Amygdala (tissue), 56 donors: ENCODE data around the gene PHACTR3.

Experiments
- DNase-seq, 56 donors: peaks; one replicate each; lab custom pipeline; 2025; lab: John Stamatoyannopoulos, UW

PHACTR3 gene

DNA sequence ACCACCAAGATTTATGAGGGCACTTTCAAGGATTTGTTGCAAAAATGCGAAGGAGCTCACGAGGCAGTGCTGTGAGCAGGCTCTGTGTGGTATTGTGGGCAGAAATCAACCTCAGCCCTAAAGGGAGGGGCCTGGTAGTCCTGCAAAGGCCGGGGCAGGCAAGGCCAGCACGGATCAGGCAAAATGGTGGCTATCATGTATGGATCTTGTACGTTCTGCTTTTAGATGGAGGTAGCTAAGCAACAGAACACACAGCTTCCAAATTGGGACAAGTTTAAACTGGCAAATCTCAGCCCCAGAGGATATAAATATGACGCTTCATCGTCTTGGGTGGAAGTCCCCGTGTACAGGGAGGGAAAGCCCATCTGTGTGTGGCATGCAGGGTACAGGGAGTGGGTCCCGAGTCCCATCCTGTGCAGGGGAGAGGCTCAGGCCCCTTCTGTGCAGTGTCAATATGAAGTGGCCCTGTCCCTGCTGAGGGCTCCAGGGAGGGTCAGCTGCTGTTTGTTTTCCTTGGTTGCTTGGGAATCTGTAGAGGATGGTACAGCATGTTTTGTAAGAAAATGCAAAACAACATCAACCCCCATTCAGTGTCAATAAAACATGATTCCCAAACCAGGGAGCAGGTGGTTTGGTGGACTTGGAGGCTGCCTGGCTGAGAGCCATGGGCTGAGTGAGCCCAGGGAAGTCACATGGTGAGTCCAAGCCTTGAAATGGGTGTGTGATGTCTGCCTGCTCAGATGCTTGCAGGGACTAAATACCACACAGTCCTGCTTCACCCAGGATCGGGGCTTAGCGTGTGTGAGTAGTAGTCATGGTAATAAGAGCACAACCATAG is 216.1 kb downstream of the PHACTR3 start:
- peak in 39 of 56 donors; percentile 19 to 84 (median 51) for DNase-seq

DNA sequence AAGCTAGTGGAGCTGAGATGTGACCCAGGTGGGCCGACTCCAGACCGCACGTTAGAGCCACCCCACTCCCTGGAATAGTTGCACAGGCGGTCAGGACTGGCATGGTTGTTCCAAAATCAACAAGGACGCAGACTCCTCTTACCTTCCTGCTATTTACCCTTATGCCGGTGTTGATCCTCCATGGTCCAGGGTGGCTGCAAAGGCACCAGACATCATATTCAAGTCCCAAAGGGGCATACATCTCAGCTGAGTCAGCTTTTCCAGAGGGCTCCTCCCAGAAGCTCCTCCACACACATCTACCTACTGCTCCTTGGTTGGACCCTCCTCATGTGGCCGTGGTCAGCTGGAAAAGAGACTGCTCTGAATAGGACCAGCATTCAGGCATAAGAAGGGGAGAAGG is 216.9 kb downstream of the PHACTR3 start:
- DNase-seq, result no peak

DNA sequence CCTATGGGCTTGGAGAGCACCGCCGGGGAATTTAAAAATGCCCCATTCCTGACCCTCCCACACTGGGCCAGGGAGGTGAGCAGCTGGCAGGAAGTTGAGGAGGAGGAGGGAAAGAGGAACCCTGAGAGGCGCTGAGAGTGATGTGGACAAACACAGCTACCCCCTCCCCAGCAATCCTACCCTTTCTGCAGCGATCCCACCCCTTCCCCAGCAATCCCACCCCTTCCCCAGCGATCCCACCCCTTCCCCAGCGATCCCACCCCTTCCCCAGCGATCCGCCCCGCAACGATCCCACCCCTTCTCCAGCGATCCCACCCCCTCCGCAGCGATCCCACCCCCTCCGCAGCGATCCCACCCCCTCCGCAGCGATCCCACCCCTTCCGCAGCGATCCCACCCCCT is 217.4 kb downstream of the PHACTR3 start:
- DNase-seq, result no peak

DNA sequence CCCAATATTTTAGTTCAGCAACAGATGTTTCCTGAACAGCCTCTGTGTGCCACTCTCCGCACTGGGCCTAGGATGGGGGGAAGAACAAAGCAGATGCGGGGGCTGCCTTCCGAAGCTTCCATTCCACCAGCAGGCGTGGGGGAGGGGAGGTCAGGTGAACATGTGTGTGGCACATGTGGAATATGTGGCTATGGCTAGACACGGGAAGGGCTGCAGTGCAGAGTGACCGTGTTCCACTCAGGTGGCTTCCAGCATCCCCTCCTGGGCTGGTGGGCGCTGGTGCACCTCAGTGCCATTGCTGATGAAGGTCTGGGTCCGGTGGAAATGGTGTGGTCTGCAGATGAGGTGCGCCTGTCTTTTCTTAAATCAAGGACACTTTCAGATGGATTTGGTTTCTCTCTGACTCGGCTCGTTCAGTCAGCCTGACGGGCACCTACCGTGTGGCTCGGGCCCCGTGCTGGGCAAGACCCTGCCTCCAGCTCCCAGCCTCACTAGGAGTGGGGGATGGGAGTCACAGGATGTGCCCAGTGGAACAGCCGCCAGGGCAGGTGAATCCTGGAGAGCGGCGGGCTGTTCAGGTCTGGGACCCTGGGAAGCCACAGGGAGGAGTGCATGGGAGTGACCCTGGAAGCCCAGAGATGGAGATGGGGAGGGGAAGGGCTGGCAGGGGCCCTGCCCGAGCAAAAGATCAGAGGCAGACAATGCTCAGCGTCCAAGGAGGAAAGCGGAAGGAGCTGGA is 218.1 kb downstream of the PHACTR3 start:
- DNase-seq, result no peak

DNA sequence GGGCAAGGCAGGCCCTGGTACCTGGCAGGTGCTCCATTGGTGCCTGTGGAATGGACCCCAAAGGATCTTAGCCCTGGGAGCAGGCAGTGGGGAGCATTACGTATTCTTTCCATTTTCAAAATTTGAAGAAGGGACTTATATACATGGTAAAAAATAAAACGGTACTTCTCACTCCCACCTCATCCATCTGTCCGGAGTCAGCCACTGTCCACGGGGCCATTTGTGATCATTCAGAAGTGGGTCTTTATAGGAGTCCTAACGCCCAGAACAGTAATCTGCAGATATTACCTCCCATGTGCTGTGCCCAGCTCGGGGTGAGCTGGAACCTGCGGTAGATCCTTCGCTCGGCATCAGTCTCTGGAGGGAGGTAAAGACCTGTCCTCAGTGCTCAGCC is 218.7 kb downstream of the PHACTR3 start:
- no peak for DNase-seq

DNA sequence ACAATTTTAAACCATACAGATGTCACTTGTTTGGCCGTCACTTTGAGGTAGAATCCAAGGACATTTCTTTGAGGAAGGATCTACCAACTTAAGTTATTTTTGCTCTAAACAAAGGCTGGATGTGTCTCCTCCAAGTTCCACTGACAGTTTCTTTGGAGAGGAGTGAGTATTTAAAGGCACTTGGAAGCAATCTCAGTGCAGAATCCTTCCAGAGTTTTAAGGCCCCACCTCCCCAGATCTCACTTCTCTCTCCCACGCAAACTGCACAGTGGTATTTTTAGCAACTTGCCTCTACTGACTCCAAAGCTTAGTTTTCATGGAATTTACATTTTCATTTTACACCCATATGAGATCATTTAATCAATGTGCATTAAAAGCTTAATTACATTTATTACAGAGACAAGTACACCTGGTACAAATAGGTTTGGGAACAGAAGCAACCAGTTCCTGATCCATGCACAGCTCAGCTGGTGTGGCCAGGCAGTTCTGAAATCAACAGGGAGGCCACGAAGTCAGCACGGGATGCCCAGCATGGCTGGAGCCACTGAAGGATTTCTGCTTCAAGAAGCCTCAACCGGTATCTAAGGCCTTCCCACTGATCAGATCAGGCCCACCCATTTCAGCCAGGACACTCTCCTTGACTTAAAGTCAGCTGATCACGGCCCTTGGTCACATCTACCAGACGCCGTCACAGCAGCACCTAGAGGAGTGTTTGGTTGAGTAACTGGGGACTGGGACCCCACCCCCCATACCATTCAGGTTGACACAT is 219.3 kb downstream of the PHACTR3 start:
- DNase-seq, result peak in 1 of 56 donors; percentile 31

DNA sequence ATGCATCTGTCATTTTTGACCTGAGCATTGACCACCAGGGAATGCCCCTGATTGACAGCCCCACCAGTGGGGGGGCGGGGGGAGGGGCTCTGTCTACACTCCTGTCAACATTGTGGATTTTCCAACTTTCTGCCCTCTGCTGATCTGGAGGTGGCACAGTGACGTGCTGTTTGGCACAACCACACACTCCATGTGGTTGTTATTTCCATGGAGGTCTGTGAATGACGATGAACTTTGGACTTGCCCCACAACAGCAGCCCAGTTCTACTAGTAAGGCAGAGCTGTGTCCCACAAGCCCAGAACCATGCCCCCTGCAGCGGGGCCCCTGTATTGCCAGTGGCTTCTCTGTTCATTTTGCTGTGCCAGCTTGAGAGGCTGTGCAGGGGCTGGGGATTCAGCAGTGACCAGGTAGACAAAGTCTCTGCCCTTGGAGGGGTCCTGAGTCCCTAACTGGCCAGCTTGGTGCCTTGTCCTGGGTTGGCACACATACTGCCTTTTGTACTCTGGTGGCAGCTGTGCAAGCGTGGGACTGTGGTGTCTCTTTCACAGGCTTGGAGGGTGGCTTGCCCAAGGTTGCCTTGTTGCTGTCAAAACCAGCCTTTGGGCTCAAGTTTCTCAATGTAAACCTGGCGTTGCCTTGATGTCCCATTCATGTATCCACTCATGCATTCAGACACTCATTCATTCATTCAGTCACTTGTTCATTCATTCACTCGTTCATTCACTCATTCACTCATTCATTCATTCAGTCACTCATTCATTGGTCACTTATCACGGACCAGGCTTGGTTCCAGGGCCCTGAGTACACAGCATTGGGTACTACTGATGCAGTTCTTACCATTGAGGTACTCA is 220.6 kb downstream of the PHACTR3 start:
- no peak for DNase-seq

DNA sequence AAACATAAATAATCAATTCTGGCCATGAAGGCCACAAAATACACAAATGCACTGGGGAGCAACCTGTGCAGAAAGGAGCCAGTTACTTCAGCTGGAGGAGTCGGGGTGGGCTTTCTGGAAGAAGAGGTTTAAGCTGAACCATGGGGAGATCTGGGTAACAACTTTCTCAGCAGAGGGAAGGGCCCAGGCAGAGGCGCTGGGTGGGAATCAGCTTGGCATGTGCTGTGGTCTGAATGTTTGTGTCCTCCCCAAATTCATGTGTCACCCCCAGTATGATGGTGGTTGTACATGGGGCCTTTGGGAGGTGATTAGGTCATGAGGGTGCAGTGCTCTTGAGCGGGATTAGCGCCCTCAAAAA is 221.2 kb downstream of the PHACTR3 start:
- DNase-seq, result no peak

DNA sequence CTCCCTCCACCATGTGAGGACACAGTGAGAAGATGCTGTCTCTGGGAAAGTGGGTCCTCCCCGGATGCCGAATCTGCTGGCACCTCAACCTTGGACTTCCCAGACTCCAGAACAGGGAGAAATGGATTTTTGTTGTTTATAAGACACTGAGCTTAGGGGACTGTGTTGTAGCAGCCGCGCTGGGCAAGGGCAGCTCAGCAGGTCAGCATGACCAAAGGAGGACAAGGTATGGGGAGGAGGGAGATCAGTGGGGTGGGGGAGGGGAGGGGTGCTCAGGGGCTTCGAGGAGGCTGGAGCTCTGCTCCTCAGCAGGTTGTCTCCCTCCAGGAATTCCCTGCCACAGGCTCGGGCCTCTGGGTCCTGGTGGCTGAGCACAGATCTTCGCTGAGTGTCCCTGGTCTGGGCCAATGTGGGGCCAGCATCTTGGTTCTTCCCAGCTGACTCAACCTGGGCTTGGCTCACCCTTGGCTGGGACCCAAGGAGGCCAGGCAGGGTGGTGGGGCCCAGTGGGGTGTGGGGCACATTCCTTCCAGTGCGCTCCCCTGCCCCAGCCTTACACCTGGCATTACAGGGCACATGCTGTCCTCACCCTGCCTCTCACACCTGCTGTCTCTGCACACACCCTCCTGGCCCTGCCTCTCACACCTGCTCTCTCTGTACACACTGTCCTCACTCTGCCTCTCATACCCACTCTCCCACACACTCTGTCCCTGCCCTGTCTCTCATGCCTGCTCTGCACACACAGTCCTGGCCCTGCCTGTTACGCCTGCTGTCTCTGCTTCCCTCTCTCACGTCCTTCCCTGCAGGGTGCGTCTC is 221.8 kb downstream of the PHACTR3 start:
- no peak for DNase-seq

DNA sequence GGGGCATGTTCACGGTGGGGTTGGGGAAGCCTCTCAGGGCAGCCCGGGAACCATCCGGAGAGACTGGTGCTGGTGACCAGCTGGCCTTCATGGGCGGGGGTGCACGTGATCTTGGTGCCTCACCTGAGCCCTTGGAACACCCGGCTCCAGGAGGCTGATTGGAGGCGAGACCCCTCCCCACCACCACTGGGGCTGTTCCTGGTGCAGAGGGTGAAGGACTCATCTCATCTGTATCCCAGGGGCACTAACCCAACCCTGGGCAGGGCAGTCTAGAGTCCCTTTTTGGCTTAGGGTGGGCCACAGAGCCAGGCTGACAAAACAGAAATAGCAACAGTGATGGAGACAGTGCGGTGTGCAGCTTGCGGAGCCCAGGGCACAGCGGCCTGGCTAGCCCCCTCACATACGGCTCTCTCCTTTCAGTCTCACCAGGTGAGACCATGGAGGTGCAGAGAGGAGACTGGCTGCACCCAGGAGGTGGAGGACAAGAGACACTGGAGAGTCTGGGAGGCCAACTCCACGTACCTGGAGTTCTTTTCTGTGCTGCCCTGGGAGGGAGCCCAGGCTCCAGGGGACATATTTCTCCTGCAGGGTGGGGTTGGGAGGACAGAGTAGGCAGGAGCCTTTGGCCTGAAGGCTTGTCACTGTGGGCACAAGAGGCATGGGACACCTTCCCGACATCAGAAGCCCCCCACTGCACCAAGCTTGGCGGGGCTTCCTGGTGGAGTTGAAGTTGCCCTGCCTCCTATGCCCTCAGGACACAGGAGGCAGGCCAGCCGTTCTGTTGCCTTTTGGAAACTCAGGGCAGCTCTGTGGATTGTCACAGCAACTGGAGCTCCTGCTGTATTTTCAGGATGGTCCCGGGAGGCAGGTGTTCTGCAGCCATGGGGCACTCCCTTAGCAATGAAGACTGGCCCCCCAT is 223.1 kb downstream of the PHACTR3 start:
- DNase-seq, result no peak

DNA sequence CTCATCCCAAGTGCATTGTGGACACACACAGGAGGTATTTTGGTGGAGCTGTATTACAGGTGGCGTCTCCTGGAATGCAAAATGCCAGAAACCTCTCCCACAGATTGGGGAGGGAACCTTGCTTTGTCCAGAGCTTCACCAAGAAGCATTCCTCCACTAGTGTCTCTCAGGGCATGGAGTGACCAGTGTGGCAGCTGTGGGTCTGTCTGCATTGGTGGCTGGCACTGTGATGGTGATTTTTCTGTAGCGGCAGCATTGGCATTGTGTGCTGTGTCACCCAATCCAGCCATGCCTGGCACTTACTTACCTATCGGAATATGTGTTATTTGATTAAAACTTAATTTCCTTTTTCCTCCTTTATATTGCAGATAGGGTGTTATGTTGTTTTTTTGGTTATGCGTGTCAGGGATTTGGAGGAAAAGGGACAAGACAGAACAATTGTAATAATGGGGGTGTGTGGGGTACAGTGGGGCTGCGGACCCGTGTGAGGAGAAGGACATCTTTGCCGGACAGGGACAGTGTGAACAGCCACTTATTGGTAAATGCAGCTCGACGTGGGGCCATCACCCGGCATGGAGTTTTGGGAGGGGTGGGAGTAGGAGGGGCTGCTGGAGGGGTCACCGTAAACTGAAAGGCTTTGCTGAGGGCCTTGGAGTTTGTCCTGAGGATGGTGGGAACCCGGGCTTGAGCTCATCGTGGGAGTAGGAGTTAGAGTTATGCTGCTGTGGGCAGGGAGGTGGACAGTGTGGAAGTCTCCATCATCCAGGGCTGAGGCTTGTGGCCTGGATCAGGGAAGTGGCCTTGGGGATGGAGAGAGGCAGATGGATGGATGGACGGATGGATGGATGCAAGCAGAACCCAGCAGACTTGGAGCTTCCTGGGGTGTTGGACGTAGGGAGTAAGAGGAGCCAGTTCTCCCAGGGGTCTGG is 224.0 kb downstream of the PHACTR3 start:
- no peak for DNase-seq

DNA sequence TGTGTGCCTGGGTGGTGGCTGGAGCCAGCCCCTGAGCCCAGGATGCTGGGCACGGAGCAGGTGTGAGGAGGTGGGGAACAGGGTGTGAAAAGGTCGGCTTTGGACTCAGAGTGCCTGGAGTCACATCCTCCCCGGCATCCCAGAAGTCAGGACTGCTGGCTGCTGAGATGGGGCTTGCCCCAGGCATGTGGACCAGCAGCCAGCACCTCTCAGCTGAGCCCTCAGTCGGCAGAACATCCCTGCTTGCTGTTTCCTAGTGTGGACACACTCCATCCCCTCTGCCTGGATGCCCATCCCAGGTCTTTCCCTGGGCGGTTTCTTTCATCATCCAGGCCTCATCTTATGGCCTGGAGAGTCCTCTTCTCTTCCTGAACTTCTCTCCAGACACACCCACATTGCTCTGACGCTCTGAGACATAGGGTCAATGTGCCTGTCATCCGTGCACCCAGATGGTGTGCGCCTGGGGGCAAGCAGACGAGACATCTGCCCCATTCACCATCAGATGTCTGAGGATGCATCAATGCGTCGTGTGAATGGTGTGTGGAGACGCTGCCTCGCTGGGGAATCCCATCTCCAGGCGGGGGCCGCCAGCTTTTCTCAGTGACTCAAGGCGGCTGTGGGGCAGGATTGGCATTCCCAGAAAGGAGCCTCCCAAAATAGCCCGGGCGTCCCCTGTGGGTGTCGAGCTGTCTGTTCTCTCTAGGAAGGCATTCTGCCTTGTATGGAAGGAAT is 224.9 kb downstream of the PHACTR3 start:
- peak in 19 of 56 donors; percentile 25 to 76 (median 46) for DNase-seq

DNA sequence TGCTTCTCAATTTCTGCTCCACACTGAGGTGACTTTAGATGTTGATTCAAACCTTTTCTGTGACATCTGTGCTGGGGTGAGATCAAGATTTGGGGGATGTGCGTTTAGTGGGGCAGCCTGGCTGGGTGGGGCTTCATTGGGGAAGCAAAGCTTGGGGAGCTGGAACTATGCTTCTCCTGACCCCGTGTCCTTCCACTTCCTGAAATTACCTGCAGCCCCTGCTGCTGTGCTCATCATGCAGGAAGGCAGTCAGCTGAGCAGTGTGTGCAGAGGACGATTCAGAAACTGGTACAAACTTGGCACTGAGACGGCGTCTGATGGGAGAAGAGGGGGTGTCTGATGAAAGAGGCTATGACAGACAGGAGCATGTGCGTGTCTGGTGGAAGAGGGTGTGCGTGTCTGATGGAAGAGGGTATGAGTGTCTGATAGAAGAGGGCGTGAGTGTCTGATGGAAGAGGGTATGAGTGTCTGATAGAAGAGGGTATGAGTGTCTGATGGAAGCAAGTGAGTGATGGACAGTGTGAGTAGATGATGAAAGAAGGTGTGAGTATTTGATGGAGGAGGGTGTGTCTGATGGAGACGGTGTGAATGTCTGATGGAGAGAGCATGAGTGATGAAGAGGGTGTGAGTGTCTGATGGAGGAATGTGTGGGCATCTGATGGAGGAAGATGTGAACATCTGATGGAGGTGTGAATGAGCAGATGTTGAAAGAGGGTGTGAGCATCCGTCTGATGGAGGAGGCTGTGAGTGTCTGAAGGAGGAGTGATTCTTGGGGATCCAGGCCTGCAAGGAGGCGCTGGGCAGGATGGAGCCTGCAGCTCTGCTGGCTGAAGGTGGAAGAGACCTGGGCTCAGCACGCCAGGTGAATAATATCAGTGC is 225.7 kb downstream of the PHACTR3 start:
- no peak for DNase-seq

DNA sequence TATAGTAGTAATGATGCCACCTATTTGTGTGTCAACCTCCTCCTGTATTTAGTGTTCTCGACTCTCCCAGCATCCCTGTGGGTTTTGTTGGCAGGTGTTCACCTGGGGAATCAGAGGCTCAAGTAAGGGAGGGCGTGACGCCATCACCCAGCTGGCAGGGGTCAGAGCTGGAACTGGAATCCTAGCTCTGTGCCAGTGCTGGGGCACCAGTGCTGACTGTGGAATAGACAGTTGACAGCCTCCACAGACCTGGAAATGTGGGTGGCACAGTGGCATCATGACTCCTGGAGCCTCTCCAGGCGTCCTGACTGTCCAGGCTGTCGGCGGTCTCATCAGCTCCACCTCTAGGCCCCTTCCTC is 226.3 kb downstream of the PHACTR3 start:
- DNase-seq, result peak in 1 of 56 donors; percentile 46
